H1 (cell line): ENCODE results near the gene PARP1. TPM values are rescaled to one million over a fixed set of nuclear protein-coding genes. Genes with fewer than 3 reads are reported as not detected.

Experiments
- CTCF ChIA-PET: fragments of 300-600 bp; sonication (Branson Sonifier 250); formaldehyde crosslinking; loops from one replicate; lab custom pipeline; 2021; ENCODE audit not compliant: partially characterized antibody; lab: Charles Lee
- POLR2A ChIA-PET: fragments of 300-600 bp; sonication (Branson Sonifier 250); formaldehyde crosslinking; loops from one replicate; lab custom pipeline; 2021; ENCODE audit warnings: inconsistent platforms; ENCODE audit not compliant: partially characterized antibody; lab: Charles Lee
- DNase-seq, 2 experiments: peaks; one replicate each; pipeline versions ENCODE4 v3.0.0 to v3.0.0-alpha.2; 2010 to 2022; ENCODE audit warnings: low spot score in 2 of 2, low read depth in 1 of 2, mixed read lengths in 1 of 2
- FAIRE-seq: peaks from 2 replicates; lab custom pipeline; 2011; peaks lifted over from hg19 to GRCh38; lab: Jason Lieb, UNC
- H2AFZ ChIP-seq: 2 replicates; pipeline ENCODE4 v1.8.1; 2012; ENCODE audit warnings: low read length, inconsistent platforms
- H2AK5ac ChIP-seq: 2 replicates; pipeline ENCODE4 v1.6.1; 2013; ENCODE audit warnings: low read depth, low read length
- H2BK120ac ChIP-seq: replicated peaks from 2 replicates; pipeline ENCODE3; 2013; ENCODE audit warnings: low read depth, low read length, inconsistent platforms
- H2BK12ac ChIP-seq: 2 replicates; pipeline ENCODE4 v1.6.1; 2013; ENCODE audit warnings: low read depth, low read length
- H2BK15ac ChIP-seq: 2 replicates; pipeline ENCODE4 v1.6.1; 2013; ENCODE audit warnings: low read length
- H2BK20ac ChIP-seq: 2 replicates; pipeline ENCODE4 v1.6.1; 2013; ENCODE audit warnings: low read length
- H2BK5ac ChIP-seq: 2 replicates; pipeline ENCODE4 v1.6.1; 2013; ENCODE audit warnings: low read depth, low read length
- H3K14ac ChIP-seq: 2 replicates; pipeline ENCODE4 v1.6.1; 2013; ENCODE audit warnings: inconsistent platforms; ENCODE audit not compliant: insufficient read length
- H3K18ac ChIP-seq: 2 replicates; pipeline ENCODE4 v1.6.1; 2013; ENCODE audit warnings: low read length; ENCODE audit errors: extremely low read depth
- H3K23ac ChIP-seq: 2 replicates; pipeline ENCODE4 v1.6.1; 2013; ENCODE audit warnings: inconsistent platforms; ENCODE audit not compliant: insufficient read length
- H3K23me2 ChIP-seq: 2 replicates; pipeline ENCODE4 v1.6.1; 2013; ENCODE audit warnings: low read depth, low read length
- H3K27ac ChIP-seq: 2 replicates; pipeline ENCODE4 v1.6.1; 2011; ENCODE audit warnings: low read depth, low read length, inconsistent platforms
- H3K27me3 ChIP-seq, 4 experiments: replicated peaks in 1 of 4; 1 replicate in 1 of 4; 2 replicates in 3 of 4; pipeline versions ENCODE4 v1.6.1 to v1.8.1; 2011 to 2013; ENCODE audit warnings: low read length in 3 of 4, mild to moderate bottlenecking in 3 of 4, inconsistent platforms in 2 of 4, mixed read lengths in 2 of 4, moderate library complexity in 1 of 4; ENCODE audit not compliant: control insufficient read depth in 3 of 4, insufficient read depth in 3 of 4; ENCODE audit errors: extremely low read depth in 1 of 4
- H3K36me3 ChIP-seq, 4 experiments: 2 replicates each; pipeline versions ENCODE4 v1.6.1 to v1.8.1; 2011 to 2013; ENCODE audit warnings: mild to moderate bottlenecking in 4 of 4, low read length in 3 of 4, moderate library complexity in 2 of 4, control low read depth in 1 of 4, inconsistent platforms in 1 of 4; ENCODE audit not compliant: insufficient read depth in 4 of 4, control insufficient read depth in 2 of 4
- H3K4ac ChIP-seq: replicated peaks from 2 replicates; pipeline ENCODE3; 2013; ENCODE audit warnings: low read length, low read depth, mixed read lengths, inconsistent platforms; ENCODE audit not compliant: insufficient read length
- H3K4me1 ChIP-seq, 4 experiments: replicated peaks in 1 of 4; 1 replicate in 1 of 4; 2 replicates in 3 of 4; pipeline versions ENCODE4 v1.6.1 to v1.8.1; 2011 to 2013; ENCODE audit warnings: low read length in 3 of 4, inconsistent platforms in 2 of 4, mixed read lengths in 1 of 4; ENCODE audit not compliant: insufficient read depth in 4 of 4, control insufficient read depth in 3 of 4
- H3K4me2 ChIP-seq, 2 experiments: 2 replicates each; pipeline versions ENCODE4 v1.6.1 to v1.8.1; 2011 to 2013; ENCODE audit warnings: low read depth in 2 of 2, low read length in 2 of 2, control low read depth in 1 of 2, inconsistent platforms in 1 of 2, mild to moderate bottlenecking in 1 of 2; ENCODE audit not compliant: insufficient read depth in 1 of 2
- H3K4me3 ChIP-seq, 4 experiments: fragments of 200-600, 300-600 bp in 1 of 4; sonication (generic), shearing (Covaris generic), sonication (Bioruptor Twin) in 1 of 4; 2 replicates each; pipeline versions ENCODE4 v1.5.1 to v1.8.1; 2011 to 2016; ENCODE audit warnings: low read length in 4 of 4, low read depth in 3 of 4, control low read depth in 2 of 4, inconsistent platforms in 2 of 4, mild to moderate bottlenecking in 2 of 4, mixed read lengths in 1 of 4, moderate library complexity in 1 of 4; ENCODE audit not compliant: insufficient read depth in 2 of 4; ENCODE audit errors: extremely low read depth in 1 of 4
- H3K56ac ChIP-seq: replicated peaks from 2 replicates; pipeline ENCODE3; 2013; ENCODE audit warnings: low read depth, mild to moderate bottlenecking, mixed read lengths, low read length, inconsistent platforms; ENCODE audit not compliant: insufficient read length
- H3K79me1 ChIP-seq: 2 replicates; pipeline ENCODE4 v1.6.1; 2013; ENCODE audit warnings: low read depth, low read length, control low read depth
- H3K79me2 ChIP-seq, 2 experiments: 2 replicates each; pipeline versions ENCODE4 v1.6.1 to v1.8.1; 2012 to 2013; ENCODE audit warnings: low read length in 2 of 2, mild to moderate bottlenecking in 2 of 2, inconsistent platforms in 1 of 2; ENCODE audit not compliant: insufficient read depth in 2 of 2, control insufficient read depth in 1 of 2
- H3K9ac ChIP-seq, 4 experiments: replicated peaks in 1 of 4; 1 replicate in 1 of 4; 2 replicates in 3 of 4; pipeline versions ENCODE4 v1.6.1 to v1.8.1; 2011 to 2013; ENCODE audit warnings: low read depth in 3 of 4, low read length in 3 of 4, control low read depth in 2 of 4, mild to moderate bottlenecking in 2 of 4, moderate library complexity in 2 of 4, inconsistent platforms in 1 of 4; ENCODE audit errors: extremely low read depth in 1 of 4
- H3K9me3 ChIP-seq, 2 experiments: 2 replicates each; pipeline versions ENCODE4 v1.6.1 to v1.8.1; 2012 to 2013; ENCODE audit warnings: mild to moderate bottlenecking in 2 of 2, moderate library complexity in 2 of 2, control low read depth in 1 of 2, inconsistent platforms in 1 of 2, low read depth in 1 of 2, low read length in 1 of 2, mixed read lengths in 1 of 2; ENCODE audit not compliant: insufficient read depth in 2 of 2
- H4K20me1 ChIP-seq, 2 experiments: replicated peaks in 1 of 2; 2 replicates each; pipeline versions ENCODE3 to v1.8.1; 2011 to 2013; ENCODE audit warnings: inconsistent platforms in 2 of 2, low read length in 2 of 2, mild to moderate bottlenecking in 1 of 2; ENCODE audit not compliant: insufficient read depth in 2 of 2, control insufficient read depth in 1 of 2
- H4K5ac ChIP-seq: 2 replicates; pipeline ENCODE4 v1.6.1; 2013; ENCODE audit warnings: low read length, low read depth, mixed read lengths, inconsistent platforms; ENCODE audit not compliant: insufficient read length
- H4K8ac ChIP-seq: 2 replicates; pipeline ENCODE4 v1.8.0; 2013; ENCODE audit warnings: mild to moderate bottlenecking, moderate library complexity, low read length, inconsistent platforms; ENCODE audit not compliant: insufficient read depth; ENCODE audit errors: extremely low read depth
- H4K91ac ChIP-seq: replicated peaks from 2 replicates; pipeline ENCODE3; 2013; ENCODE audit warnings: low read length, mixed read lengths, inconsistent platforms; ENCODE audit not compliant: insufficient read length
- GABPA ChIP-seq: IDR thresholded peaks from 2 replicates; pipeline ENCODE4 v1.6.1; 2011; ENCODE audit warnings: mild to moderate bottlenecking, low read length, moderate library complexity, borderline replicate concordance; ENCODE audit not compliant: insufficient read depth
- RFX5 ChIP-seq: IDR thresholded peaks from 2 replicates; pipeline ENCODE4 v1.6.1; 2011; ENCODE audit warnings: low read depth, low read length, improper control_type of control experiment, borderline replicate concordance
- SP4 ChIP-seq: IDR thresholded peaks from 2 replicates; pipeline ENCODE4 v1.6.1; 2012; ENCODE audit warnings: low read length, inconsistent platforms
- SUZ12 ChIP-seq: fragments of 200-600 bp; sonication (generic); IDR thresholded peaks from 2 replicates; pipeline ENCODE4 v1.6.1; 2012; ENCODE audit warnings: mild to moderate bottlenecking, inconsistent platforms, low read length, moderate library complexity, mixed read lengths
- WGBS, 2 experiments: shearing (Covaris generic) in 1 of 2; methylation state at CpG; one replicate each; pipeline versions ENCODE4 v1.1.6 to v1.1.7; 2013 to 2015; ENCODE audit warnings: low lambda C conversion rate in 2 of 2, mixed read lengths in 2 of 2, inconsistent platforms in 1 of 2, low coverage in 1 of 2, missing lambda C conversion rate in 1 of 2; ENCODE audit not compliant: insufficient replicate concordance in 2 of 2, insufficient coverage in 1 of 2, insufficient read length in 1 of 2; ENCODE audit errors: extremely low coverage in 1 of 2, missing lambda C conversion rate in 1 of 2; 5-methylcytosine and 5-hydroxymethylcytosine counted together
- polyA plus RNA-seq, 7 experiments: library from polyadenylated mRNA; depleted of rRNA in 3 of 7; stranded (reverse) in 5 of 7; unstranded in 2 of 7; fragments of >200 nt in 5 of 7; fragments of 200-250 nt in 2 of 7; gene quantifications; 1 replicate in 5 of 7; 2 replicates in 1 of 7; 4 replicates in 1 of 7; pipeline versions ENCODE4 v1.2.1 to v1.2.3, GENCODE V29; 2011 to 2013; ENCODE audit warnings: missing spikeins in 2 of 7, mixed read lengths in 2 of 7
- total RNA-seq: library from RNA; stranded (reverse); fragmentation: NEBNext Ultra II Directional; extraction: Animal tissue kit (Norgen Biotek cat#: 25700); gene quantifications from 2 replicates; pipeline ENCODE4 v1.2.1, GENCODE V29; 2021

Gene PARP1
- total and polyA plus RNA-seq, 2 of the 8 experiments (the other 6 are each of a cell fraction or from before 2014, with no cell fraction given), result 416 to 441 TPM

DNA sequence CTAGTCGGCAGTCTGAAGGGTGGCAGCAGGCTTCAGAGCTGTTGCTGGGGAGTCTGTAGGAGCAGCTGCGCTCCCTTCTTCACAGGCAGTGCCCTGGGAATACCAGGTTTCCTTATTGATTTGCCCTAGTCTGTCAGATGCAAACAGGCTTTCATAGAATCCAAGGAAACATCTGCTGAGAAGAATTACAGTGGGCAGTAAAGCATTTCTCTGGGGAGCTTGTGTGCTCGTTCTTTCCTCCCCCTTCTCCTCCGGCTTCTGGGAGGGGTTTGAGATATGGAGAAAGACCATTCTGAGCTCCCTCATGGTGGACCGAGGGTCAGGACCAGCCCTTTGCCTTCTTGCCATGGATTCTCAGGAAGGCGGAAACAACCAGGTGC lies 25.4 kb upstream of the PARP1 start:
- no peak overlapping the region for H4K8ac ChIP-seq
- no peak overlapping the region for H3K4me3 ChIP-seq
- ChIA-PET POLR2A (no interaction called here), CTCF (interaction anchor here (0.8 to 1.5 kb wide), 7 partner anchors 10 to 175 kb away, joined by 3 to 5 read pairs (median 3); no protein-coding TSS in a partner anchor)
- no peak overlapping the region for H2AK5ac ChIP-seq
- H2BK5ac ChIP-seq, result no peak overlapping the region
- no peak overlapping the region for H3K23ac ChIP-seq
- no peak overlapping the region for H3K14ac ChIP-seq
- H3K9ac ChIP-seq, result no peak overlapping the region
- TF ChIP-seq RFX5 (no peak), GABPA (no peak), SUZ12 (no peak), SP4 (no peak)
- no peaks in the 10 kb centered on the region for H4K20me1 ChIP-seq
- no peak overlapping the region for H2BK120ac ChIP-seq
- H3K79me1 ChIP-seq, result no peaks in the 10 kb centered on the region
- no peak overlapping the region for H4K5ac ChIP-seq
- H3K79me2 ChIP-seq, result no peaks in the 10 kb centered on the region
- no peak overlapping the region for H3K4me2 ChIP-seq
- WGBS, 2 experiments, result 71% methylated on average over 6 of the region's 6 CpGs; no CpG with 5 or more reads in 1 of the 2 experiments
- no peak overlapping the region for H3K18ac ChIP-seq
- H2AFZ ChIP-seq, result 0 out of 2 replicates have a peak overlapping the region, but pooled peaks have one; percentile 28
- no peak overlapping the region for H4K91ac ChIP-seq
- H3K27me3 ChIP-seq, result peaks cover 0 to 5% (median 0%) of the 10 kb centered on the region in 4 experiments; a peak in 1 of 7 replicates
- H3K9me3 ChIP-seq, result no peaks in the 10 kb centered on the region
- H3K36me3 ChIP-seq, result no peaks in the 10 kb centered on the region
- no peak overlapping the region for H3K56ac ChIP-seq
- DNase-seq (no peak), FAIRE-seq (no peak)
- H2BK12ac ChIP-seq, result 0 out of 2 replicates have a peak overlapping the region, but pooled peaks have one; percentile 68
- H3K27ac ChIP-seq, result no peak overlapping the region
- no peak overlapping the region for H3K4ac ChIP-seq
- H3K4me1 ChIP-seq, result peaks cover 0 to 8% (median 3%) of the 10 kb centered on the region in 4 experiments; a peak in 3 of 7 replicates
- H2BK15ac ChIP-seq, result no peak overlapping the region
- H3K23me2 ChIP-seq, result no peaks in the 10 kb centered on the region
- no peak overlapping the region for H2BK20ac ChIP-seq
